GM19351 (cell line): Measurements from ENCODE around the gene MAGEC3.

ENCODE experiments used
- ATAC-seq: cut with Tn5 transposase; IDR thresholded peaks from one replicate; pipeline ENCODE4 v1.9.1; 2021; ENCODE audit warnings: mild to moderate bottlenecking, moderate library complexity; ENCODE audit not compliant: unreplicated experiment

The MAGEC3 gene

GRCh38 chrX:141945426-141945825 is 107.3 kb downstream of the MAGEC3 start:
- ATAC-seq, result no peak

GRCh38 chrX:141947350-141947749 is 109.2 kb downstream of the MAGEC3 start:
- ATAC-seq, result no peak
